GM23248 (cell line): ENCODE data around the gene TMEM184B.

ENCODE experiments used
- EZH2 ChIP-seq: fragments of 200-600 bp; sonication (generic); IDR thresholded peaks from 2 replicates; pipeline ENCODE4 v1.6.1; 2018; ENCODE audit warnings: antibody characterized with exemption, mild to moderate bottlenecking; ENCODE audit not compliant: insufficient read depth, poor library complexity, severe bottlenecking
- EZH2phosphoT487 ChIP-seq: fragments of 200-600 bp; sonication (generic); IDR thresholded peaks from 2 replicates; pipeline ENCODE4 v1.6.1; 2018; ENCODE audit warnings: antibody characterized with exemption, moderate library complexity, mild to moderate bottlenecking, low read depth; ENCODE audit not compliant: insufficient read depth

DNA sequence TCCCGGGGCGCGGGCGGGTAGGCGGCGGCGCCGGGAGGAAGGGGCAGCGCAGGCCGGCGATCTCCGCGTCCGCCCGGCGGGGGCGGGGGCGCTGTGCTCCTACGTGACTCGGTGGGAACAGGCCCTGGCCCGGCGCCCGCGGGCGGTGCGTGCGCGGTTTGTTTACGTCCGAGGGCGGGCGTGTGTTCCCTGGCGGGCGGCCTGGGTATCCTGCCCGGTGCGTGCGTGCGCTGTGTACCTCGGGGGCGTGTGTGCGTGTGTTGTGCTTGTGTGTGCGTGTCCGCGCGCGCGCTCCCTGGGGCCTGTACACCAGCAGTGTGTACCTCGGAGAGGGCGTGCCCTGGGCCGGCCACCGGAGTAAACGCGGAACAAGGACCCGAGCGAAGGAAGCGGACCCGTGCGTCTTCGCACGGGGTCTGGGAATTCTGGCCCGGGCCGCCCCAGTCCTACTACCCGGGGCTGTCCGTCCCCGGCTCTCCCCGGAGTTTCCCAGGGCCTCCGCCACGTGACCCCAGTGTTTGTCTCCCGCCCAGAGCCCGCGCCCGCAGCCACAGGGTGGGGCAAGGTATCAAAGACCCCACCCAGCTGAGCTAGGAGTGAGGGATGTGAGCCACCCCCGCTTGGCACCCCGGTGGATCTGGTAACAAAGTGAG, 70.2 kb downstream of the TMEM184B start:
- TF ChIP-seq EZH2phosphoT487 (no peak), EZH2 (no peak)
